VCaP (cell line): ENCODE measurements around the gene RIF1.

Experiments
- H3K27ac ChIP-seq: fragments of 450-650 bp; 2 replicates; pipeline ENCODE4 v1.5.1; 2017
- TF ChIP-seq, protein P1 (sequence below): fragments of 450-650 bp; conservative IDR thresholded peaks from 2 replicates; pipeline ENCODE4 v1.5.1; 2017; ENCODE audit warnings: mild to moderate bottlenecking, moderate library complexity

The RIF1 gene

DNA sequence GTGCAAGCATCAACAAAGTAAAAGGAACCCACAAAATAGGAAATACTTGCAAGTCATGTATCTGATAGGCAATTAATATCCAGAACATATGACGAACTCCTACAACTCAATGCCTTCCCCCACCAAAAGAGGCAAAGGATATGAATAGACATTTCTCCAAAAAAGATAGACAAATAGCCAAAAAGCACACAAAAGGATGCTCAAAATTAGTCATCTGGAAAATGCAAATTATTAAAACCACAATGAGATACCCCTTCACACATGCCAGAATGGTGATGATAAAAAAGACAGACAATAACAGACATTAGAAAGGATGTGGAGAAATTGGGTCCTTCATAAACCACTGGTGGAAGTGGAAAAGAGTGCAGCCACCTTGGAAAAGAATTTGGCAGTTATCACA, 76.4 kb downstream of the RIF1 start:
- TF ChIP-seq, protein P1, sequence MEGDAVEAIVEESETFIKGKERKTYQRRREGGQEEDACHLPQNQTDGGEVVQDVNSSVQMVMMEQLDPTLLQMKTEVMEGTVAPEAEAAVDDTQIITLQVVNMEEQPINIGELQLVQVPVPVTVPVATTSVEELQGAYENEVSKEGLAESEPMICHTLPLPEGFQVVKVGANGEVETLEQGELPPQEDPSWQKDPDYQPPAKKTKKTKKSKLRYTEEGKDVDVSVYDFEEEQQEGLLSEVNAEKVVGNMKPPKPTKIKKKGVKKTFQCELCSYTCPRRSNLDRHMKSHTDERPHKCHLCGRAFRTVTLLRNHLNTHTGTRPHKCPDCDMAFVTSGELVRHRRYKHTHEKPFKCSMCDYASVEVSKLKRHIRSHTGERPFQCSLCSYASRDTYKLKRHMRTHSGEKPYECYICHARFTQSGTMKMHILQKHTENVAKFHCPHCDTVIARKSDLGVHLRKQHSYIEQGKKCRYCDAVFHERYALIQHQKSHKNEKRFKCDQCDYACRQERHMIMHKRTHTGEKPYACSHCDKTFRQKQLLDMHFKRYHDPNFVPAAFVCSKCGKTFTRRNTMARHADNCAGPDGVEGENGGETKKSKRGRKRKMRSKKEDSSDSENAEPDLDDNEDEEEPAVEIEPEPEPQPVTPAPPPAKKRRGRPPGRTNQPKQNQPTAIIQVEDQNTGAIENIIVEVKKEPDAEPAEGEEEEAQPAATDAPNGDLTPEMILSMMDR: no peak
- no peak overlapping the region for H3K27ac ChIP-seq

DNA sequence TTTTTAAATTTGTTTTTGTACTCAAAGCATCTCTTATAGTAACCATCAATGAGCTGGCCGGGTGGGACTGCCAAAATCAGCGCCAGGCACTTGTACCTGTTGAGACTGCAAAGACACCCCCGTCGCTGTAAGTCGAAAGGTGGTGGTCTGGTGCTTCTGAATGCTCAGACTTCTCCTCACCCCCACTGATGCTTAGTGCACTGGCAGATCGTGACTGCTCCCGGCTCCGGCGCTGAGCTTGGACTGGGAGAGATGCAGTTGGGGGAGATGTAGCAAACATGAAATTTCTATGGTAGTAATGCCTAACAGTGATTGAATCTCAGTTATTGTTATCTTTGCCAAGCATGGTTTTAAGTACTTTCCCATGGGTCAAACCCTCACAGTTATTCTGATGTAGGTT, 80.6 kb downstream of the RIF1 start:
- TF ChIP-seq, protein P1: no peak
- H3K27ac ChIP-seq: no peak overlapping the region

DNA sequence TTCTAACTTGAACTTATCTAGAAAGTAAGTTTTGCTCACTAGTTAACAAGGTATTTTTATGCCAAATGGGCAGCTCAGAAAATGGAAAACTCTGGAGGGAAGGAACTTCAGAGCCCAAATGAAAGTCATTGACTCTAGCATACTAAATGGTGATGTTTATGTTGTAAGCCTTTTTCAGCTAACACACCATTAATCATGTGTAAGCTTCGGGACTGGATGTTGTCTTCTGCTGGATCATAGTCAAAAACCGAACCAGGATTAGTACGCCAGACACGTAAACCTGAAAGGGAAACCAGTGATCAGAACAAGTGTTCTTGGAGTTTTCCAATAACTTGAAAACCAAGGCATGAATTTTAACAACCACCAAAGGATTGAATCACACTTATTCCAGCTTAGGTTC, 81.8 kb downstream of the RIF1 start:
- H3K27ac ChIP-seq: no peak overlapping the region
- TF ChIP-seq, protein P1: no peak

DNA sequence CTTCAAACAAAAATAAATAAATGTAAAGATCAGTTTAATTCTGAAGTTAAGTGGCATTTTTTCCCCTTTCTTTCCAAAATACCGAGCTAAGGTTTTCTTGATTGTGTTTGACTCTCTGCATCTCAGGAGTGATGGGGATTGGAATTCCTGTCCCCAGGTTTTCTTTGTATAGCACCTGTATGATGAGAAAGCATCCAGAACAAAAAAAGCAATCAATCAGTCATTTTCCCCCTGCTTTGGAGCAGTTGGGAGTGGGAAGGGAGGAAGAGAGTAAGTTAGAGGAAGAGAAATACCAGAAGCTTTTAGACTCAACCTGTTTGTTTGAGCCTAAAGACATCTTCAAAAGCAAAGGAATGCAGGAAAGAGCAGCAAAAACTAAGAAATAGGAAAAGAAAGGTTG, 88.5 kb downstream of the RIF1 start:
- TF ChIP-seq, protein P1: no peak
- H3K27ac ChIP-seq: no peak overlapping the region

DNA sequence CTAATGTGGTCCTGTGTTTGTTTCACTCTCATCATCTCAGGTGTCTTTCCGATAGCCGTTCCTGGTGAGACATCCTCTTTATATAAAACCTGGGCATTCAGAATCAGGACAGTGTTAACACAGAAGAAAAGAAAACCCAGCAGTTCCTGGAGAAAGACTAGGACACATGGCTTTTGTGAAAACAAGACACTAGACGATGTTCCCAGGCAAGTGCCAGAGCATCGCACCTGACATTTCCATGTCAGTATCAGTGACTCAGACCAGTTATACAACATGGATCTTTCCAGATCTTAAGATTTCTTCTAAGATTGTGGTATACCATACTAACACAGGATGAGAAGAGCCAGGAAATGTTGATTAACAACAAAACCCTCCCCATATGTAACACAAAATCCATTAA, 96.5 kb downstream of the RIF1 start:
- H3K27ac ChIP-seq: no peak overlapping the region
- TF ChIP-seq, protein P1: no peak

DNA sequence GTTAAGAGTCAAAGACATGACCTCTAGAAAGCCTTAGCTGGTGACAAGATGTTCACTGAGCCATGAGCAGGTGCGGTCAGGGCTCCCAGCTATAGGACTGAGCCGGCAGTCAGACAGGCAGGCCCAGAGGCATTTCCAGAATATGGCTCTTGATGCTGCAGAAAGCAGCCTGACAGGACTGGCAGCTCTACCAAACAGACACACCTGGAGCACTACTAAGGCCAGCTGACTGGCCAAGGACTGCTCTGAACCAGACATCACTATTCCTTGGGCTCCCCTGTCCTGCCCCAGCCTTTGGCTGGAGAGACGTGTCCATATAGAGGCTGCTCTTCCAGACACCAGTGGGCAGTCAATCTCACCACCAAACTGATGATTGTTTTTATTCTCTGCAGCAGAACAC, 98.8 kb downstream of the RIF1 start:
- peak overlapping the region; percentile 26 for H3K27ac ChIP-seq
- TF ChIP-seq, protein P1: no peak

DNA sequence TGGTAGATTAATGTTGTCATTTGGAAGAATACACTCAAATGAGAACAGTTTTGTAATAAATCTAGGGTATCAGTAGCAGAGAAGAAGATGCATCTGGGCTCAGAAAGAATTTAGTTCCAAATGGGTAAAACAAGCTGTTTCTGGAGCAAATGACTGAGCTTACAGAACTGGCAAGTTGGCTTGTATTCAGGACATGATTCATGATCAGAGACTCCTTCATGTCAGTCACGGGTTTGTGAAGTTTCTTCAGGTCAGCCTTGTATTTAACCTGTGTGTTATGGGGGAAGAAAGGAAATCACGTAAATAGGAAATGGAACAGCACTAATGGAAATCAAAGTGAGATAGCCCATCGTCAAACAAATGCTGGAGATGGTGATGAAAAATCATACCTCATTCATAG, 109.1 kb downstream of the RIF1 start:
- TF ChIP-seq, protein P1: no peak
- no peak overlapping the region for H3K27ac ChIP-seq

DNA sequence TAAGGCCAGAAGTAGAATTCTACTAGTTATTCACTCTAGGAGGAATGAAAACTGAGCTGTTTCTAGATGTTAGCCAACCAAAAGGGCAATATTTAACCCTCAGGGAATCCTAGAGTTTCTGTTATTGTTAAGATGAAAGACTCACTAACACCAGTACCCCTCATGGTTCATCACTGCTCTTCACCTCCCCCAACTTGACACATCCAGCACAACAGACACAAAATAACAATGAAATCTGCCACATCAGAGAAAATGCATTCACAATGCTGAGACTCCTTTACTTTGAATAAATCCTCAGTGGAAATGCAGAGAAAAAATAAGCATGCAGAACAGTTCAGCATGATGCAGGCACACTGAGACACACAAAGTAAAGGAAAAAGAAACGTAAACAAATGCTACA, 111.3 kb downstream of the RIF1 start:
- TF ChIP-seq, protein P1: no peak
- no peak overlapping the region for H3K27ac ChIP-seq
